Measurements from ENCODE around the gene GNG7.

GRCh38 chr19:2532252-2533071, 170.0 kb downstream of the GNG7 start:
- TF ChIP-seq TCF12 (IDR thresholded peaks at IDR 0.05; ENCODE audit: low read depth, low read length) (no peak), IRF5 (IDR thresholded peaks at IDR 0.05; ENCODE audit: borderline replicate concordance) (no peak), YY1 (IDR thresholded peaks at IDR 0.05; ENCODE audit: low read depth, low read length) (no peak), CTCF (IDR thresholded peaks at IDR 0.05 in 2 of 3, conservative IDR thresholded peaks at IDR 0.05 in 1 of 3; ENCODE audit: control insufficient read depth in 2 of 3, extremely low read depth in 1 of 3, insufficient read depth in 1 of 3, low read depth in 3 of 3, low read length in 3 of 3) (no peak), POLR2AphosphoS5 (IDR thresholded peaks at IDR 0.05; ENCODE audit: low read length) (no peak), ETV6 (conservative IDR thresholded peaks at IDR 0.05 in 1 of 2, IDR thresholded peaks at IDR 0.05 in 1 of 2; ENCODE audit: borderline replicate concordance in 1 of 2, low read depth in 1 of 2) (no peak), MYC (IDR thresholded peaks at IDR 0.05; ENCODE audit: insufficient read depth, insufficient read length, insufficient replicate concordance, low read length, severe bottlenecking) (no peak), EZH2 (IDR thresholded peaks at IDR 0.05; ENCODE audit: borderline replicate concordance, control insufficient read depth, low read depth, low read length) (no peak), ZBTB40 (IDR thresholded peaks at IDR 0.05; ENCODE audit: borderline replicate concordance) (no peak), MXI1 (IDR thresholded peaks at IDR 0.05; ENCODE audit: low read depth, low read length) (no peak)

Data from GM12878 (cell line).